PC-3 (cell line): ENCODE results near the gene CDK16.

Source experiments
- CTCF ChIP-seq: fragments of 300-600 bp; sonication (generic); conservative IDR thresholded peaks from 2 replicates; pipeline ENCODE4 v1.5.1; 2017; ENCODE audit warnings: antibody characterized with exemption, low read depth, mild to moderate bottlenecking, low read length
- EZH2 ChIP-seq: fragments of 300-600 bp; sonication (generic); IDR thresholded peaks from one replicate; pipeline ENCODE4 v1.6.1; 2017; ENCODE audit warnings: antibody characterized with exemption, mild to moderate bottlenecking, low read length; ENCODE audit not compliant: unreplicated experiment

DNA sequence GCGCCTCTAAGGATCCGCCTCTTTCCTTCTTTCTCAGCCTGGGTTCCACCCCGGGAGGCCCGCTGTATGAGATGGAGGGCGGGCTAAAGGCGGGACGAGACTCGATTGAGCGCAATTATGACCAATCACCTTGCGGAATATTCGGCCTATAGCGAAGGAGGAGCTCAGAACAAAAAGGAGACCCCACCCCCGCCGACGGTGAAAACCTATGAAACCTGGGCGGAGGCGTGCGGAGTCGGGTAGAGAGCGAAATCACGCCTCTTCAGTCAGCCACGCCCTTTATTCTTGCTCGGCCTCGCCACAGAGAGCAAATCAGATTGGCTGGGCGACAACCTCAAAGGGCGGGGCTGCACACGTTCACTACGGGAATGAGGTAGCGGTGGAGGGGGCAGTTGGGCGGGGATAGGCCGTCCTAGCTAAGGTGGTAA, 615 bp upstream of the CDK16 start:
- TF ChIP-seq EZH2 (no peak), CTCF (no peak)
